ENCODE data around the gene ADARB1. TPM values are rescaled to one million over a fixed set of nuclear protein-coding genes. Genes with fewer than 3 reads are reported as not detected.

Gene ADARB1
- polyA plus RNA-seq, 1 of the 3 experiments (the other 2 are of a cell fraction), result 7.8 TPM

DNA sequence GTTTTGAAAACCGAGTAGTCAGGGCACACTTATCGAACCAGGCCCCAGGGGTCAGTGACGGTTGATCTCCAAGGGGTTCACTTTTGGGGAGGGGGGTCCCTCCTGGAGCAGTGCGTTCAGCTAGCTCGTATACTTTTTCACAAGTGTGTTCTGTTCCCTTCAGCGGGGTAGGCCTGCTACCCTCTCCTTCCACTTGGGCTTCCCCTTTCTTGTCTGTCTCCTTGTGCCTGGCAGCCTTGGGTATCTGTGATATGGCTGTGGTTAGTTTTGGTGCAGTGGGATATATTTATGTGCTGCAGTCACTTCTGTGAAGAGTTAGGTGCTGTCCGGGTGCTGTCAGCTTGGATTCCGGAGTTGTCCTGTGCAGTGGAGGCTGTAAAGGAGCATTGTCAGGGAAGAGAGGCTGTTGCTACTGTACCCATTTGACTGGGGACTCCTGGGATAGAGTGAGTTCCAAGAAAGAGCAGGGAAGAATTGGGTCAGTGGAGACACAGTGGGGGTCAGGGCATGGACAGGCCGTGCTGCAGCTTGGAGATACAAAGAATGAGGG is 29.7 kb downstream of the ADARB1 start:
- Histone ChIP-seq H3K27me3 (ENCODE audit: insufficient read depth) (no peaks in the 10 kb centered on the region), H4K20me1 (ENCODE audit: insufficient read depth) (no peaks in the 10 kb centered on the region), H2AFZ (ENCODE audit: low read depth) (no peak overlapping the region), H3K36me3 (replicated peaks in 1 of 2; ENCODE audit: control insufficient read depth in 1 of 2, insufficient read depth in 2 of 2, low read length in 1 of 2) (no peaks in the 10 kb centered on the region), H3K27ac (ENCODE audit: low read depth in 2 of 2, low read length in 1 of 2) (no peak overlapping the region), H3K9me2 (no peaks in the 10 kb centered on the region), H3K4me3 (ENCODE audit: low read depth in 2 of 2, low read length in 1 of 2) (no peak overlapping the region), H3K9me3 (no peaks in the 10 kb centered on the region), H3K4me2 (no peak overlapping the region), H3K79me2 (ENCODE audit: insufficient read depth) (peaks cover 13% of the 10 kb centered on the region; the same call in 1 of the 2 replicates), H3K4me1 (ENCODE audit: control insufficient read depth in 1 of 2, insufficient read depth in 2 of 2, low read depth in 1 of 2, low read length in 1 of 2) (peaks cover 18 to 31% of the 10 kb centered on the region in 2 experiments; a peak in 2 of 4 replicates), H3F3A (replicated peaks; ENCODE audit: insufficient read depth) (peaks cover 9% of the 10 kb centered on the region), H3K9ac (no peak overlapping the region)
- TF ChIP-seq, protein P1, sequence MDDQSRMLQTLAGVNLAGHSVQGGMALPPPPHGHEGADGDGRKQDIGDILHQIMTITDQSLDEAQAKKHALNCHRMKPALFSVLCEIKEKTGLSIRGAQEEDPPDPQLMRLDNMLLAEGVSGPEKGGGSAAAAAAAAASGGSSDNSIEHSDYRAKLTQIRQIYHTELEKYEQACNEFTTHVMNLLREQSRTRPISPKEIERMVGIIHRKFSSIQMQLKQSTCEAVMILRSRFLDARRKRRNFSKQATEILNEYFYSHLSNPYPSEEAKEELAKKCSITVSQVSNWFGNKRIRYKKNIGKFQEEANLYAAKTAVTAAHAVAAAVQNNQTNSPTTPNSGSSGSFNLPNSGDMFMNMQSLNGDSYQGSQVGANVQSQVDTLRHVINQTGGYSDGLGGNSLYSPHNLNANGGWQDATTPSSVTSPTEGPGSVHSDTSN (IDR thresholded peaks at IDR 0.05), result no peak
- TF ChIP-seq MEF2A (IDR thresholded peaks at IDR 0.05; ENCODE audit: borderline replicate concordance, low read depth) (no peak), RXRA (IDR thresholded peaks at IDR 0.05; ENCODE audit: borderline replicate concordance, low read depth) (no peak), JUND (IDR thresholded peaks at IDR 0.05) (no peak), RAD21 (IDR thresholded peaks at IDR 0.05; ENCODE audit: low read length) (no peak), EP300 (IDR thresholded peaks at IDR 0.05; ENCODE audit: borderline replicate concordance in 1 of 2, low read depth in 1 of 2, low read length in 1 of 2) (no peak)
- TF ChIP-seq, protein P2, sequence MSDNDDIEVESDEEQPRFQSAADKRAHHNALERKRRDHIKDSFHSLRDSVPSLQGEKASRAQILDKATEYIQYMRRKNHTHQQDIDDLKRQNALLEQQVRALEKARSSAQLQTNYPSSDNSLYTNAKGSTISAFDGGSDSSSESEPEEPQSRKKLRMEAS (IDR thresholded peaks at IDR 0.05; ENCODE audit: low read depth), result no peak
- TF ChIP-seq, protein P3, sequence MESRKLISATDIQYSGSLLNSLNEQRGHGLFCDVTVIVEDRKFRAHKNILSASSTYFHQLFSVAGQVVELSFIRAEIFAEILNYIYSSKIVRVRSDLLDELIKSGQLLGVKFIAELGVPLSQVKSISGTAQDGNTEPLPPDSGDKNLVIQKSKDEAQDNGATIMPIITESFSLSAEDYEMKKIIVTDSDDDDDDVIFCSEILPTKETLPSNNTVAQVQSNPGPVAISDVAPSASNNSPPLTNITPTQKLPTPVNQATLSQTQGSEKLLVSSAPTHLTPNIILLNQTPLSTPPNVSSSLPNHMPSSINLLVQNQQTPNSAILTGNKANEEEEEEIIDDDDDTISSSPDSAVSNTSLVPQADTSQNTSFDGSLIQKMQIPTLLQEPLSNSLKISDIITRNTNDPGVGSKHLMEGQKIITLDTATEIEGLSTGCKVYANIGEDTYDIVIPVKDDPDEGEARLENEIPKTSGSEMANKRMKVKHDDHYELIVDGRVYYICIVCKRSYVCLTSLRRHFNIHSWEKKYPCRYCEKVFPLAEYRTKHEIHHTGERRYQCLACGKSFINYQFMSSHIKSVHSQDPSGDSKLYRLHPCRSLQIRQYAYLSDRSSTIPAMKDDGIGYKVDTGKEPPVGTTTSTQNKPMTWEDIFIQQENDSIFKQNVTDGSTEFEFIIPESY (IDR thresholded peaks at IDR 0.05; ENCODE audit: borderline replicate concordance, low read depth), result no peak
- POLR2A ChIA-PET, result no interaction called here
- 98% methylated on average over 9 of the region's 9 CpGs for WGBS (ENCODE audit: low lambda C conversion rate)
- CTCF ChIA-PET, result interaction anchor here (1.3 to 6.7 kb wide), 5 partner anchors 25 to 173 kb away, joined by 4 to 46 read pairs (median 12); no protein-coding TSS in a partner anchor
- DNase-seq, result no peak

DNA sequence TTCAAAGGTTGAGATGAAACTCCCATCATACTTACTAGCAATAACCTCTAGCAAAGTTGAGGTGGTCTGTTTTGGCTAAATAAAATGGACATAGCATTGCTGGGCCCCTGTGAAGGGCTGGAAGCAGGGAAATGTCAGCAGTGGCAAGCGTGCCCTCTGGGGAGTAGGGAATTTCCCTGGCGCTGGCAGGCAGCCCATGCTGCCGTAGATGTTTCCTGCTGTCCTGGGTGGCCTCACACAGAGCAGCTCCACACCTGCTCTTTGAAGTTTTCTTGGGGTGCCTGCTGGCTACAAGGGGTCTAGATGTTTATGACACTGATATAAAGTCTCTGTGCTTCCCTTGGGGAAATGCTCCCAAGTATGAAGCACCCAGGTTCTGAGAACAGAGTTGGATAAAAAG is 30.2 kb downstream of the ADARB1 start:
- H3K27ac ChIP-seq (ENCODE audit: low read depth in 2 of 2, low read length in 1 of 2), result no peak overlapping the region
- no peaks in the 10 kb centered on the region for H3K9me2 ChIP-seq
- no peak for TF ChIP-seq SMC3 (IDR thresholded peaks at IDR 0.05; ENCODE audit: low read depth, low read length)
- peak; percentile 28; the same call in 1 of the 2 replicates for TF ChIP-seq NFIC (IDR thresholded peaks at IDR 0.05; ENCODE audit: borderline replicate concordance)
- TF ChIP-seq, protein P1 (IDR thresholded peaks at IDR 0.05), result no peak
- TF ChIP-seq, protein P4, sequence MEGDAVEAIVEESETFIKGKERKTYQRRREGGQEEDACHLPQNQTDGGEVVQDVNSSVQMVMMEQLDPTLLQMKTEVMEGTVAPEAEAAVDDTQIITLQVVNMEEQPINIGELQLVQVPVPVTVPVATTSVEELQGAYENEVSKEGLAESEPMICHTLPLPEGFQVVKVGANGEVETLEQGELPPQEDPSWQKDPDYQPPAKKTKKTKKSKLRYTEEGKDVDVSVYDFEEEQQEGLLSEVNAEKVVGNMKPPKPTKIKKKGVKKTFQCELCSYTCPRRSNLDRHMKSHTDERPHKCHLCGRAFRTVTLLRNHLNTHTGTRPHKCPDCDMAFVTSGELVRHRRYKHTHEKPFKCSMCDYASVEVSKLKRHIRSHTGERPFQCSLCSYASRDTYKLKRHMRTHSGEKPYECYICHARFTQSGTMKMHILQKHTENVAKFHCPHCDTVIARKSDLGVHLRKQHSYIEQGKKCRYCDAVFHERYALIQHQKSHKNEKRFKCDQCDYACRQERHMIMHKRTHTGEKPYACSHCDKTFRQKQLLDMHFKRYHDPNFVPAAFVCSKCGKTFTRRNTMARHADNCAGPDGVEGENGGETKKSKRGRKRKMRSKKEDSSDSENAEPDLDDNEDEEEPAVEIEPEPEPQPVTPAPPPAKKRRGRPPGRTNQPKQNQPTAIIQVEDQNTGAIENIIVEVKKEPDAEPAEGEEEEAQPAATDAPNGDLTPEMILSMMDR (IDR thresholded peaks at IDR 0.05), result no peak
- peaks cover 18 to 31% of the 10 kb centered on the region in 2 experiments; a peak in 2 of 4 replicates for H3K4me1 ChIP-seq (ENCODE audit: control insufficient read depth in 1 of 2, insufficient read depth in 2 of 2, low read depth in 1 of 2, low read length in 1 of 2)
- DNase-seq, result peak; percentile 52
- no peak overlapping the region for H3K4me2 ChIP-seq
- H4K20me1 ChIP-seq (ENCODE audit: insufficient read depth), result no peaks in the 10 kb centered on the region
- no peaks in the 10 kb centered on the region for H3K9me3 ChIP-seq
- H3K4me3 ChIP-seq (ENCODE audit: low read depth in 2 of 2, low read length in 1 of 2), result no peak overlapping the region
- ChIA-PET POLR2A (no interaction called here), CTCF (interaction anchor here (0.7 to 6.7 kb wide), 6 partner anchors 24 to 174 kb away, joined by 3 to 46 read pairs (median 10); no protein-coding TSS in a partner anchor)
- 34% methylated on average over 3 of the region's 3 CpGs for WGBS (ENCODE audit: low lambda C conversion rate)
- H3K79me2 ChIP-seq (ENCODE audit: insufficient read depth), result peaks cover 11% of the 10 kb centered on the region; the same call in 1 of the 2 replicates
- peaks cover 9% of the 10 kb centered on the region for H3F3A ChIP-seq (replicated peaks; ENCODE audit: insufficient read depth)
- no peak overlapping the region for H2AFZ ChIP-seq (ENCODE audit: low read depth)
- no peaks in the 10 kb centered on the region for H3K36me3 ChIP-seq (replicated peaks in 1 of 2; ENCODE audit: control insufficient read depth in 1 of 2, insufficient read depth in 2 of 2, low read length in 1 of 2)
- no peak overlapping the region for H3K9ac ChIP-seq
- no peaks in the 10 kb centered on the region for H3K27me3 ChIP-seq (ENCODE audit: insufficient read depth)
